ENCODE data around the gene SLC36A2.

SLC36A2 gene

GRCh38 chr5:151281001-151281639, 66.2 kb downstream of the SLC36A2 start:
- DNase-seq: no peak

- no peak for DNase-seq
These were observed 66.9 kb downstream of the SLC36A2 start for GRCh38 chr5:151280443-151280842.

GRCh38 chr5:151278845-151279244, 68.5 kb downstream of the SLC36A2 start:
- DNase-seq: no peak

- no peak for DNase-seq
These were observed 71.6 kb downstream of the SLC36A2 start for GRCh38 chr5:151275803-151276202.

GRCh38 chr5:151274666-151275065, 72.7 kb downstream of the SLC36A2 start:
- no peak for DNase-seq

- no peak for DNase-seq
These were observed 76.0 kb downstream of the SLC36A2 start for GRCh38 chr5:151271336-151271735.

GRCh38 chr5:151270599-151270998, 76.8 kb downstream of the SLC36A2 start:
- DNase-seq: no peak

- no peak for DNase-seq
These were observed 79.7 kb downstream of the SLC36A2 start for GRCh38 chr5:151267491-151268260.
